HG03342 (cell line): ENCODE results near the gene GLDN.
"Not testable (repeated sequence)": the region's sequence is repeated elsewhere in the genome, so short reads cannot be mapped to it uniquely, and the experiment has no call there.

Experiments
- ATAC-seq: cut with Tn5 transposase; IDR thresholded peaks from one replicate; pipeline ENCODE4 v1.9.1; 2021; ENCODE audit warnings: mild to moderate bottlenecking, moderate library complexity; ENCODE audit not compliant: unreplicated experiment

Gene GLDN

GRCh38 chr15:51386960-51387698 lies 45.7 kb downstream of the GLDN start:
- ATAC-seq: no peak

- no peak for ATAC-seq
These were observed 46.2 kb downstream of the GLDN start for GRCh38 chr15:51387699-51388041.

GRCh38 chr15:51388726-51389125 lies 47.3 kb downstream of the GLDN start:
- ATAC-seq: no peak

GRCh38 chr15:51390241-51390965 lies 48.9 kb downstream of the GLDN start:
- no peak for ATAC-seq

- ATAC-seq: no peak
These were observed 49.5 kb downstream of the GLDN start for GRCh38 chr15:51390966-51391422.

- no peak for ATAC-seq
These were observed 55.5 kb downstream of the GLDN start for GRCh38 chr15:51396921-51397320.

- ATAC-seq: no peak
These were observed 57.2 kb downstream of the GLDN start for GRCh38 chr15:51398626-51399025.

GRCh38 chr15:51401051-51401780 lies 59.8 kb downstream of the GLDN start:
- no peak for ATAC-seq

- ATAC-seq: no peak
These were observed 60.5 kb downstream of the GLDN start for GRCh38 chr15:51401872-51402517.

- no peak for ATAC-seq
These were observed 61.8 kb downstream of the GLDN start for GRCh38 chr15:51403072-51403878.

- no peak for ATAC-seq
These were observed 62.7 kb downstream of the GLDN start for GRCh38 chr15:51403946-51404695.

- ATAC-seq: no peak
These were observed 64.5 kb downstream of the GLDN start for GRCh38 chr15:51405693-51406523.

- no peak for ATAC-seq
These were observed 72.9 kb downstream of the GLDN start for GRCh38 chr15:51414256-51414860.

GRCh38 chr15:51416129-51416528 lies 74.7 kb downstream of the GLDN start:
- no peak for ATAC-seq

GRCh38 chr15:51423040-51423439 lies 81.6 kb downstream of the GLDN start:
- ATAC-seq: not testable (repeated sequence)

GRCh38 chr15:51424780-51425179 lies 83.3 kb downstream of the GLDN start:
- no peak for ATAC-seq

- no peak for ATAC-seq
These were observed 84.1 kb downstream of the GLDN start for GRCh38 chr15:51425517-51426040.

GRCh38 chr15:51438526-51438925 lies 97.1 kb downstream of the GLDN start:
- no peak for ATAC-seq
